G401 (cell line): ENCODE data around the gene OSBPL5. TPM values are rescaled to one million over a fixed set of nuclear protein-coding genes. Genes with fewer than 3 reads are reported as not detected.
"Not testable (repeated sequence)": the region's sequence is repeated elsewhere in the genome, so short reads cannot be mapped to it uniquely, and the experiment has no call there.

Experiments
- DNase-seq: peaks from one replicate; pipeline ENCODE4 v3.0.0-alpha.2; 2015; ENCODE audit warnings: low spot score
- in situ Hi-C: cut with HindIII; loops from 2 replicates; pipeline ENCODE4 v1.10.0; 2016; ENCODE audit warnings: low sequenced_read_pairs, mixed read lengths
- total RNA-seq: library from RNA; depleted of rRNA; stranded (reverse); fragments of >200 nt; shearing (Covaris generic); gene quantifications from 2 replicates; pipeline ENCODE4 v1.2.3, GENCODE V29; 2014

The OSBPL5 gene
- total RNA-seq, 1 experiment from 2014 or later = 16.2 TPM

DNA sequence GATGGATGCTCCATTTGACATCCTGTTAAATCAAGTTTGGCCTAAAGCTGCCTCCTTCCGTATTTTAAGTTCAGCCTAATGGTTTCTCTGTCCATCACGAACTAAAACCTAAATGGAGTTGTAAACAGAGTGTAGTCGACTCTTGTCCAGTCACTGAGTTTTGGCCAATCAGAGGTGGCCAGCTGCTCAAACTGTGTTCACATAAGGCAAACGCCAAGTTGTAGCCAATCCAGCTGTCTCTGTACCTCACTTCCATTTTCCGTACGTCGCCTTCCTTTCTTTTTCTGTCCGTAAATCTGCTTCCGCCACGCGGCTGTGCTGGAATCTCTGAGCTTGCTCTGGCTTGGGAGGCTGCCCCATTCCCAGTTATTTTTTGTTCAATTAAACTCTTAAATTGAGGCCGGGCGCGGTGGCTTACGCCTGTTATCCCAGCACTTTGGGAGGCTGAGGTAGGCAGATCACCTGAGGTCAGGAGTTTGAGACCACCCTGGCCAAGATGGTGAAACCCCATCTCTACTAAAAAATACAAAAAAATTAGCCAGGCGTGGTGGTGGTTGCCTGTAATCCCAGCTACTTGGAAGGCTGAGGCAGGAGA lies 87.2 kb downstream of the OSBPL5 start:
- DNase-seq = no peak
- in situ Hi-C loops = no loop called here

DNA sequence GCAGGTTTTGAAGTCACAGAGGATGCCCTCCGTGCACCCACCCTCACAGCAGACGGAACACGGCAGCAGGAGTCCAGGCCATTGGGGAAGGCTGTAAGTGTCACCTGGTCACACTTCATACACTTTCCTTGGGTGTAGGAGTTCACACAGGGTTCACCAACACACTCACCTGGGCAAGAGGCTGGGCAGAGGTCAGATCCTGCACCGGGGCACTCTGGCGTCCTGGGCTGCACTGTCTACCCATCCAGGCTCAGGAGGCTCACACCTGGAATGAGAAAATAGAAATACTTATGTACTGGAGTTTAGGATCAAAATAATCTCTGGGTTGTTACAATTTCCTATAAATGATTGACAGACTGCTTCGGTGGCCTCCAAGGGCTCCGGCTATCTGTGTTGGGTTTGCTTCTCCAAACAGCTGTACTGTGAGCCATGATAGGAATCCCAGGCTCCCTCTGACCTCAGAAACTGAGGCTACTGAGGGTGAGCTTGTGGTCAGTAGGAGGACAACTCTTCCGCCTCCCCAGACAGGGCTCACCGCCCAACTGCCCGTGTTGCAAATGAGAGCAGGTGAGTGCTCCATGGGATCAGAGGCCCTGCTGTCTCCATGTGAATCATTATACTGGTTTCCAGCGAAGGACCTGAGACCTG lies 87.8 kb downstream of the OSBPL5 start:
- in situ Hi-C loops = no loop called here
- DNase-seq = no peak

DNA sequence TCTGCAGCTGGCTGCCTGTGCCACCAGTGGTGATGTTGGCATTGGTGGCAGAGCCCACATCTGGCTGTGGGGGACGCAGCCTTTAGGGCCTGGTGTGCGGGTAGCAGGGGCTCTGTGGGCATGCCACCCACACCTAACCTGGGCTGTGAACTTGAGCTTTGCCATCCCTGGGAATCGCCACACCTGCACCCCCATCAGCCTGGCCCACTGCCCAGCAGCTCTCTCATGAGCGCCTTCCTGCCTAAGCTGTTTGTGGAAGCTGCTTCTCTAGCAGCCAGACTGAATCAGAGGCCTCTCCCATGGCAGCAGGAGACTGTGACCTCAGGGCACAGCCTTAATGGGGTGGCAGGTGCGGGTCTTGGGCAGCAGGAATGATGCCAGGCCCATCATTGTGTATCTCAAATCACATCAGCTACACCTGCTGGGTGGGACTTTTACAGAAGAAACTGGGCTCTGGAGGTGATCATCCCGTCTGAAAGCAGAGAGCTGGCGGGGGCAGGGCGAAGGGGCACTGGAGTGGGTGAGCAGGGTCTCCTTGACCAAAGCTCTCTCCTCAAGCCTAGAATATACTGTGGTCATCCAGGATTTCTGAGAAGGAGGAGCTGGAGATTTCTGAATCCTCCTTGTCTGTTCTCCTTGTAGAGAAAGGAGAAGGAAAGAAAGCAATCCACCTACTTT lies 90.1 kb downstream of the OSBPL5 start:
- no peak for DNase-seq
- in situ Hi-C loops = no loop called here

GRCh38 chr11:3073029-3073435 lies 92.1 kb downstream of the OSBPL5 start:
- in situ Hi-C loops = no loop called here

GRCh38 chr11:3069425-3069824 lies 95.7 kb downstream of the OSBPL5 start:
- in situ Hi-C loops = no loop called here
- DNase-seq = no peak

More at GRCh38 chr11:3073029-3073435, 92.1 kb downstream of the OSBPL5 start:
- DNase-seq = no peak

DNA sequence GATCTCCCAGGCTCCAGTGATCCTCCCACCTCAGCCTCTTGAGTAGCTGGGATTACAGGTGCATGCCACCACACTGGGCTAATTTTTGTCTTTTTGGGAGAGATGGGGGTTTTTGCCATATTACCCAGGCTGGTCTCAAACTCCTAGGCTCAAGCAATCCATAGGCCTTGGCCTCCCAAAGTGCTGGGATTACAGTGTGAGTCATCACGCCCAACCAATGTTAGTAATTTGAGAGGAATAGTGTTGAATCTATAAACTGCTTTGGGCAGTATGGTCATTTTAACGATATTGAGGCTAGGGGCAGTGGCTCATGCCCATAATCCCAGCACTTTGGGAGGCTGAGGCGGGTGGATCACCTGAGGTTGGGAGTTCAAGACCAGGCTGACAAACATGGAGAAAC lies 98.8 kb downstream of the OSBPL5 start:
- DNase-seq, in situ Hi-C loops: not testable (repeated sequence)

- DNase-seq = not testable (repeated sequence)
Measured at GRCh38 chr11:3064709-3065108, 100.4 kb downstream of the OSBPL5 start.

GRCh38 chr11:3063876-3064275 lies 101.2 kb downstream of the OSBPL5 start:
- DNase-seq, in situ Hi-C loops: not testable (repeated sequence)

More at GRCh38 chr11:3064709-3065108, 100.4 kb downstream of the OSBPL5 start:
- in situ Hi-C loops = not testable (repeated sequence)

DNA sequence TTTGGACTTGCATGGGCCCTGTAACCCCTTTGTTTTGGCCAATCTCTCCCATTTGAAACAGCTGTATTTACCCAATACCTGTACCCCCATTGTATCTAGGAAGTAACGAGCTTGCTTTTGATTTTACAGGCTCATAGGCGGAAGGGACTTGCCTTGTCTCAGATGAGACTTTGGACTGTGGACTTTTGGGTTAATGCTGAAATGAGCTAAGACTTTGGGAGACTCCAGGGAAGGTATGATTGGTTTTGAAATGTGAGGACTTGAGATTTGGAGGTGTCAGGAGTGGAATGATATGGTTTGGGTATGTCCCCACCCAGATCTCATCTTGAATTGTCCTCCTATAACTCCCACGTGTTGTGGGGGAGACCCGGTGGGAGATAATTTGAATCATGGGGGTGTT lies 101.7 kb downstream of the OSBPL5 start:
- in situ Hi-C loops, DNase-seq: not testable (repeated sequence)

DNA sequence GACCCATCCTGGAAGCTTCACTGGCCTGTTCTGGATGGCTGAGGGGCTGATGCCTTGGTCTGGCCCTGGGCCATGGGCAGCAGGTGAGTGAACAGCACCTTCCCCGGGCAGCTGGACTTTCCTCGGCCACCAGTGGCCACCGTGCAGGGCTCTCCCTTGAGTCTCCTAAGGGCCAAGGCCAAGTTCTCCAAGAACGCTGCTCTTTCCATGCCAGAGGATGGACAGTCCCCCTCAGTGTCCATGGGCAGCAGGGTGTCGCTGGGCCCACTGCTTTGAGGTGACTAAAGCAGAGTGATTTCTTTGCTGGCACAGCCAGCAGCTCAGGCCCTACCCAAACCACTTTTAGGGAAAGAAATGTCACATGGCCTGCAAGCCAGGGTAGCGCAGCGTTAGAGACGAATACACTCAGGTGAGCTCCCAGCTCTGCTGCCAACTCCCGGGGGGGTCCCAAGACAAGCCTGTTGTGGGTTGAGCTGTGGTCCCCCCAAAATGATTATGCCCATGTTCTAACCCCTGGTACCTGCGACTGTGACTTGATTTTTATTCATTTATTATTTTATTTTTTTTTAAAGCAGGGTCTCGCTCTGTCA lies 104.6 kb downstream of the OSBPL5 start:
- in situ Hi-C loops = no loop called here
- no peak for DNase-seq

- in situ Hi-C loops = no loop called here
- DNase-seq = no peak
Measured at GRCh38 chr11:3058753-3059664, 106.1 kb downstream of the OSBPL5 start.

DNA sequence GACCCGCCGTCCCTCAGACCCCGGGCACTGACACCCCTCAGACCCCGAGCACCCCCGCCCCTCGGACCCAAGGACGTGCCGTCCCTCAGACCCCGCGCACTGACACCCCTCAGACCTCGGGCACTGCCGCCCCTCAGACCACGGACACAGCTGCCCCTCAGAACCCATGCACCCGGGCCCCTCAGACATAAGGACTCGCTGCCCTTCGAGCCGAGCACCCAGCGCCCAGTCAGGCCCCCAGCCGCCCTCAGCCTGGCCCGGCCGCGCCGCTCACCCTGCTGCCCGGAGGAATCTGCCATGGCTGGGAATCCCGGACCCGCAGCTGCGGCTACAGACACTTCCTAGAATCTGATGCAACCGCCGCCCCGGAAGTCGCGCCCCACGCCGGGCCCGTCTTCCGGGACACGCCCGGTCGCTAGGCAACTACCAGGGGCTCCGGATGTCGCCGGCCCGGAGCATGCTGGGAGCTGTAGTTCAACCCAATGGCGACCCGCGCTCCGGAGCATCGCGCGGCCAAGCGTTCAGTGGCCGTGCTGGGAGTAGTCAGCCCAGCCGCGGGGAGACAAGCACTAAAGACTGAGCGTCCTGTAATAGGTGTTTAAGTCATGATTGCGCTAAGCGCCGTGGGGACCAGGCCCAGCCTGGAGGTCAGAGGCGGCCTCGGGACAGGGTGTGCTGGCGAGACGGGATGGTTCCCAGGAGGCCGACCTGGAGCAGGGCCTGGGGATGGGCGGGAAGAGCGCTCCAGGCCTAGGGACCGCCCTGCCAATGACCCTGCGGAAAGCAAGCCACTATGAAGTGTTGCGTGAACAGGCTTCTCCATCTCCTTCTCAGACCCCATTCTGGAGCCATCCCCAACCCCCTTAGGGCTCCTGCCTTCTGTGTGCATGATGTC lies 107.8 kb downstream of the OSBPL5 start, which contains the start of gene CARS1:
Gene CARS1 (minus strand): TSS at position 355 of the 895 bp plus-strand sequence. CDS start 56 bp downstream, at position 299.
- peak; percentile 93 for DNase-seq
- in situ Hi-C loops = no loop called here

DNA sequence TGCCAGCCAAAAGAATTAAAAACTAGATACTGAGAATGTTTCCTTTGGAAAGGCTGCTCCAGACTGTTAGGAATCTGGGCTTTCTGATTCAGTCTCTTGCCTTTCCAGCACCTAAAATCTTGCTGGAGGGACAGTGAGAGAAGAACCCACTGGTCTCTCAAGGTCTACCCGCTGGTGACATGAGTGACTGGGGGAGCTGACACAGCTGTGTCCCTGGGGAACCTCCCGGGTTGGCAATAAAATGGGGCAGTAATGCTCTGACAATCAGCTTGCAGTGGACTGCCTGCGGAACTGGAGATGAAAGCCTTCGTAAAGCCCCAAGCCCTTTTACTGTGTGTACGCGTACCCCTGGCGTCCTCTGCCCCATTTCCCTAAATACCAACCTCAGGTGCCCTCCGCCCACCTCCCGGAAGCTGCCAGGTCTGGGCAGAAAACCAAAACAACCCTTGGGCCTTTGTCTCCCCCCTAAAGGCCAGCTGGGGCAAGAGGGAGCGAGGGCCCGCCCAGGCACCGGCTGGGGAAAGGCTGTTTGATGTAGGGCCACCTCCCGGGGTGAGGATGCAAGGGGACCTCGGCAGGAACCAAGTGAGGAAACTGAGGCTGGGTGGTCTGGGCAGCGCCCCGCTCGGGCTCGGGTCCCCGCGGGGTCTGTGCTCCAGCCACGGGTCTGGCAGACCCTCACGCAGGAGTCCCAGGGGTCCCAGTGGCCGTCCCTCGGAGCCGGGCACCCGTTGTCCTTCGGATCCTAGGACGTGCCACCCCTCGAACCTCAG lies 108.6 kb downstream of the OSBPL5 start:
- no peak for DNase-seq
- in situ Hi-C loops = no loop called here

GRCh38 chr11:3055891-3056290 lies 109.2 kb downstream of the OSBPL5 start:
- in situ Hi-C loops = no loop called here
- DNase-seq = no peak

DNA sequence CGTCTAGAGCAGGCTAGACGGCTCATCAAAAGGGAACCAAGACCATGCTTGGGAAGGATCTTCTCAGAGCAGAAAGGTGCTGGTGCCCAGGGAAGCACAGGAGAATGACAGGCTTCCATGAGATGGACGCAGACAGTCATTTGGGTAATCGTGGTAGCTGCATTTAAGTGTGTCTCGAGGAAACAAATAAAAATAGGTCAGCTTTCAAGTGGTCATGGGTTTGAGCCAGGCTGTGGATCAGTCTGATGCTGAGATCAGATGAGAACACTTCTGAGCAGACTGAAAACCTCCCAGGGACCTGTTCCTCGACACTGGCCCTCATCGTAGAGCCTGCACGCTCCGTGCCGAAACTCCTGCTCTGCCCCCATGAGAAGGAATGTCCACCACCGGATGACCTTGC lies 112.5 kb downstream of the OSBPL5 start:
- DNase-seq = no peak
- in situ Hi-C loops = no loop called here

- no peak for DNase-seq
- in situ Hi-C loops = no loop called here
Measured at GRCh38 chr11:3052109-3052479, 113.0 kb downstream of the OSBPL5 start.
